ENCODE measurements around the gene BACE1. TPM values are rescaled to one million over a fixed set of nuclear protein-coding genes. Genes with fewer than 3 reads are reported as not detected.

Gene BACE1
- total RNA-seq, 1 experiment from 2014 or later, result 10.2 TPM

- H3K9me3 ChIP-seq (ENCODE audit: control insufficient read depth, low read depth, low read length), result no peaks in the 10 kb centered on the region
- Mint-ChIP-seq H3K9me3 (no peaks in the 10 kb centered on the region), H3K27me3 (ENCODE audit: low read depth) (peaks cover 7% of the 10 kb centered on the region), H3K36me3 (ENCODE audit: insufficient read depth in 1 of 3, low read depth in 3 of 3) (no peaks in the 10 kb centered on the region), H3K4me1 (peaks cover 15% of the 10 kb centered on the region in 2 experiments), H3K27ac (no peak overlapping the region), H3K4me3 (no peak overlapping the region)
- H2BK120ac ChIP-seq (ENCODE audit: low read depth, low read length, poor library complexity, severe bottlenecking), result no peak overlapping the region
- H2AK5ac ChIP-seq (ENCODE audit: insufficient read length, low read length), result no peak overlapping the region
- peaks cover 10% of the 10 kb centered on the region for H3K23me2 ChIP-seq (ENCODE audit: insufficient read length, low read depth, low read length, poor library complexity, severe bottlenecking)
- no peak overlapping the region for H2BK15ac ChIP-seq (ENCODE audit: low read depth, low read length)
- no peaks in the 10 kb centered on the region for H3K79me2 ChIP-seq (ENCODE audit: insufficient read depth, low read length)
- no CpG with 5 or more reads among the region's 5 CpGs for WGBS (ENCODE audit: extremely low coverage, insufficient read length, low lambda C conversion rate)
- H3K27ac ChIP-seq (ENCODE audit: insufficient read length, low read depth, low read length), result no peak overlapping the region
- H2BK5ac ChIP-seq (ENCODE audit: insufficient read length, low read length), result no peak overlapping the region
- no peak overlapping the region for H3K9ac ChIP-seq (ENCODE audit: extremely low read depth, insufficient read length, low read length)
- no peaks in the 10 kb centered on the region for H4K20me1 ChIP-seq (ENCODE audit: control insufficient read depth, insufficient read depth, insufficient read length)
- no peak overlapping the region for H3K14ac ChIP-seq (ENCODE audit: insufficient read depth, low read length)
- no peak for TF ChIP-seq CTCF (conservative IDR thresholded peaks at IDR 0.05)
- H3K4me2 ChIP-seq (ENCODE audit: insufficient read depth, insufficient read length, low read length), result no peak overlapping the region
- no peak overlapping the region for H4K5ac ChIP-seq (ENCODE audit: insufficient read length, low read depth, low read length)
- H3K4me1 ChIP-seq (ENCODE audit: insufficient read depth, low read length), result no peaks in the 10 kb centered on the region
- H2BK12ac ChIP-seq (ENCODE audit: insufficient read length, low read depth, low read length), result no peak overlapping the region
- H3K56ac ChIP-seq (ENCODE audit: insufficient read length, low read depth, low read length), result no peak overlapping the region
- no peak overlapping the region for H2AFZ ChIP-seq (ENCODE audit: low read length)
- no peak overlapping the region for H4K8ac ChIP-seq (replicated peaks; ENCODE audit: insufficient read length, low read depth, low read length)
- no peaks in the 10 kb centered on the region for H3K27me3 ChIP-seq (ENCODE audit: insufficient read depth, low read length)
- no peak overlapping the region for H4K91ac ChIP-seq (ENCODE audit: insufficient read length, low read depth, low read length)
- H3K23ac ChIP-seq (ENCODE audit: insufficient read length, low read depth, low read length), result no peak overlapping the region
- no peak overlapping the region for H2BK20ac ChIP-seq (ENCODE audit: low read depth, low read length, poor library complexity, severe bottlenecking)
- H3K4ac ChIP-seq (ENCODE audit: low read depth, low read length), result no peak overlapping the region
- no peak overlapping the region for H3T11ph ChIP-seq (ENCODE audit: low read length)
- no peaks in the 10 kb centered on the region for H3K79me1 ChIP-seq (ENCODE audit: insufficient read depth, low read depth, low read length, poor library complexity, severe bottlenecking)
- no peak overlapping the region for H3K18ac ChIP-seq (ENCODE audit: insufficient read length, low read depth, low read length)
- no peak for DNase-seq
These were observed 3.0 kb downstream of the BACE1 start for GRCh38 chr11:117313091-117313490.
